HepG2 (cell line): Measurements from ENCODE around the gene LCORL. TPM values are rescaled to one million over a fixed set of nuclear protein-coding genes. Genes with fewer than 3 reads are reported as not detected.

Source experiments
- ATAC-seq: fragments of 200-7000 bp; cut with Tn5 transposase; 3 replicates; pipeline ENCODE4 v1.9.1; 2020; ENCODE audit warnings: mild to moderate bottlenecking, moderate library complexity
- BruUV-seq: library from RNA; stranded (reverse); fragments of 400-500 nt; replicated peaks from 2 replicates; lab custom pipeline; 2021; lab: Mats Ljungman, UMichigan
- CTCF ChIA-PET: fragments of 300-600 bp; formaldehyde crosslinking; extraction: SDS; loops from one replicate; lab custom pipeline; 2021; ENCODE audit warnings: low total read pairs, inconsistent platforms, low intra/inter-chr PET ratio; lab: Yijun Ruan, JAX
- POLR2A ChIA-PET: fragments of 350-600 bp; sonication (Branson Sonifier 250); formaldehyde crosslinking; loops from one replicate; lab custom pipeline; 2020; ENCODE audit warnings: antibody characterized with exemption, inconsistent platforms; lab: Yijun Ruan, JAX
- DNase-seq: peaks from one replicate; pipeline ENCODE4 v3.0.0-alpha.2; 2015; ENCODE audit warnings: low spot score
- FAIRE-seq: peaks from 3 replicates; lab custom pipeline; 2011; peaks lifted over from hg19 to GRCh38; lab: Jason Lieb, UNC
- H2AFZ ChIP-seq: one replicate; pipeline ENCODE4 v1.6.1; 2011; ENCODE audit warnings: low read length, inconsistent platforms
- H3K27ac ChIP-seq: fragments of 300-600 bp; 3 replicates; pipeline ENCODE4 v1.8.0; 2011; ENCODE audit warnings: mixed run types, mild to moderate bottlenecking, mixed read lengths, low read length, inconsistent platforms; ENCODE audit not compliant: insufficient read depth; ENCODE audit errors: extremely low read length
- H3K27me3 ChIP-seq, 2 experiments: fragments of 200-600 bp in 1 of 2; 2 replicates in 1 of 2; 3 replicates in 1 of 2; pipeline versions ENCODE4 v1.6.0 to v1.8.0; 2011; ENCODE audit warnings: low read length in 2 of 2, mild to moderate bottlenecking in 2 of 2, moderate library complexity in 2 of 2, inconsistent platforms in 1 of 2; ENCODE audit not compliant: insufficient read depth in 2 of 2, control insufficient read depth in 1 of 2
- H3K36me3 ChIP-seq, 2 experiments: fragments of 200-600 bp in 1 of 2; replicated peaks in 1 of 2; 2 replicates in 1 of 2; 3 replicates in 1 of 2; pipeline versions ENCODE4 v1.5.1 to v1.8.0; 2011; ENCODE audit warnings: low read length in 2 of 2, inconsistent platforms in 1 of 2; ENCODE audit not compliant: insufficient read depth in 2 of 2, control insufficient read depth in 1 of 2
- H3K4me1 ChIP-seq: 2 replicates; pipeline ENCODE4 v1.5.1; 2012; ENCODE audit warnings: low read length, inconsistent platforms; ENCODE audit not compliant: insufficient read depth
- H3K4me2 ChIP-seq: 2 replicates; pipeline ENCODE4 v1.6.0; 2011; ENCODE audit warnings: low read depth, low read length, inconsistent platforms
- H3K4me3 ChIP-seq, 3 experiments: fragments of 200-600 bp in 1 of 3; sonication (generic), shearing (Covaris generic) in 1 of 3; replicated peaks in 1 of 3; 2 replicates each; pipeline ENCODE4 v1.5.1; 2011 to 2016; ENCODE audit warnings: low read length in 3 of 3, inconsistent platforms in 2 of 3, low read depth in 2 of 3, mild to moderate bottlenecking in 2 of 3, control low read depth in 1 of 3, mixed read lengths in 1 of 3; ENCODE audit not compliant: insufficient read depth in 1 of 3
- H3K79me2 ChIP-seq: one replicate; pipeline ENCODE4 v1.6.1; 2011; ENCODE audit warnings: low read length, inconsistent platforms; ENCODE audit not compliant: insufficient read depth
- H3K9ac ChIP-seq: 2 replicates; pipeline ENCODE4 v1.6.0; 2011; ENCODE audit warnings: mild to moderate bottlenecking, low read depth, low read length, inconsistent platforms; ENCODE audit not compliant: insufficient read depth
- H3K9me3 ChIP-seq: 2 replicates; pipeline ENCODE4 v1.5.1; 2012; ENCODE audit warnings: mild to moderate bottlenecking, low read length
- H4K20me1 ChIP-seq: 2 replicates; pipeline ENCODE4 v1.6.0; 2011; ENCODE audit warnings: inconsistent platforms, mild to moderate bottlenecking, low read length, moderate library complexity; ENCODE audit not compliant: insufficient read depth
- KDM6A ChIP-seq: IDR thresholded peaks from 2 replicates; pipeline ENCODE4 v1.6.1; 2016; ENCODE audit warnings: low read depth
- MEIS1 ChIP-seq: sonication (generic); formaldehyde crosslinking; IDR thresholded peaks from 2 replicates; pipeline ENCODE4 v1.9.0; 2021; ENCODE audit warnings: mild to moderate bottlenecking, missing genetic modification reagents, moderate library complexity, borderline replicate concordance
- PBX3 ChIP-seq: sonication (generic); formaldehyde crosslinking; IDR thresholded peaks from 2 replicates; pipeline ENCODE4 v1.8.1; 2023; ENCODE audit warnings: missing genetic modification reagents, inconsistent platforms, borderline replicate concordance
- PRDM15 ChIP-seq: sonication (generic); formaldehyde crosslinking; IDR thresholded peaks from 2 replicates; pipeline ENCODE4 v1.4.0; 2020; ENCODE audit warnings: missing genetic modification reagents
- TEF ChIP-seq: sonication (generic); formaldehyde crosslinking; IDR thresholded peaks from 2 replicates; pipeline ENCODE4 v1.5.0; 2020; ENCODE audit warnings: missing genetic modification reagents
- XRCC5 ChIP-seq: fragments of 200-400 bp; formaldehyde crosslinking; optimal IDR thresholded peaks from 2 replicates; pipeline ENCODE3; 2017; ENCODE audit warnings: mild to moderate bottlenecking, low read length
- ZBTB4 ChIP-seq: sonication (generic); formaldehyde crosslinking; IDR thresholded peaks from 2 replicates; pipeline ENCODE4 v1.4.0; 2020; ENCODE audit warnings: missing genetic modification reagents, mild to moderate bottlenecking, borderline replicate concordance
- ZMYM2 ChIP-seq: sonication (generic); formaldehyde crosslinking; IDR thresholded peaks from 2 replicates; pipeline ENCODE4 v1.8.0; 2022; ENCODE audit warnings: mild to moderate bottlenecking, missing genetic modification reagents
- ZNF124 ChIP-seq: sonication (generic); formaldehyde crosslinking; IDR thresholded peaks from 2 replicates; pipeline ENCODE4 v1.4.0; 2020; ENCODE audit warnings: missing genetic modification reagents
- ZNF460 ChIP-seq: sonication (generic); formaldehyde crosslinking; IDR thresholded peaks from 2 replicates; pipeline ENCODE4 v1.5.1; 2020; ENCODE audit warnings: missing genetic modification reagents, mild to moderate bottlenecking, borderline replicate concordance
- WGBS: methylation state at CpG from one replicate; pipeline ENCODE4 v1.1.6; 2017; ENCODE audit warnings: low lambda C conversion rate; 5-methylcytosine and 5-hydroxymethylcytosine counted together
- in situ Hi-C: cut with HindIII; loops from 2 replicates; pipeline ENCODE4 v1.10.0; 2017; ENCODE audit warnings: low pct_unique_long_range_greater_than_20kb; ENCODE audit not compliant: extremely low pct_ligation_motif_present
- intact Hi-C: fragments of 100-400 bp; cut with micrococcal nuclease; formaldehyde crosslinking; loops from one replicate; pipeline ENCODE4 v1.10.0; 2022; ENCODE audit not compliant: unreplicated experiment
- polyA plus RNA-seq, 8 experiments: library from polyadenylated mRNA; depleted of rRNA in 3 of 8; stranded (reverse) in 7 of 8; unstranded in 1 of 8; fragments of >200 nt; fragmentation: Illumina TruSeq in 4 of 8; extraction: Trizol in 4 of 8; gene quantifications; 2 replicates each; pipeline versions ENCODE4 v1.2.1 to v1.2.3, GENCODE V29; 2011 to 2016; ENCODE audit warnings: low read depth in 4 of 8, missing spikeins in 1 of 8, mixed read lengths in 1 of 8; ENCODE audit not compliant: insufficient read depth in 1 of 8
- total RNA-seq, 5 experiments: library from RNA; depleted of rRNA; stranded (reverse); fragments of >200 nt; fragmentation: Illumina TruSeq; extraction: Trizol; gene quantifications; 2 replicates each; pipeline ENCODE4 v1.2.3, GENCODE V29; 2016; ENCODE audit warnings: low read depth in 1 of 5

LCORL gene
- total and polyA plus RNA-seq, 2 of the 13 experiments (the other 11 are each of a cell fraction or from before 2014, with no cell fraction given), result 5.3 to 14.5 TPM

- Histone ChIP-seq H3K4me1 (0 out of 2 replicates have a peak, but pooled peaks cover 10% of the 10 kb centered on the region), H3K9me3 (no peaks in the 10 kb centered on the region), H3K79me2 (no peaks in the 10 kb centered on the region), H2AFZ (no peak overlapping the region), H3K4me3 (no peak overlapping the region), H3K27me3 (no peaks in the 10 kb centered on the region), H3K4me2 (no peak overlapping the region), H3K36me3 (peaks cover 3 to 33% of the 10 kb centered on the region in 2 experiments; a peak in 3 of 5 replicates), H3K27ac (no peak overlapping the region), H3K9ac (no peak overlapping the region), H4K20me1 (no peaks in the 10 kb centered on the region)
- 98% methylated on average over 2 of the region's 2 CpGs for WGBS
- FAIRE-seq, result no peak
- no peak for DNase-seq
- in situ Hi-C loops, result no loop called here
- BruUV-seq, result no TSS peak
- ChIA-PET CTCF (no interaction called here), POLR2A (no interaction called here)
- no peak; the same call in 2 of the 3 replicates for ATAC-seq
- no peak for TF ChIP-seq XRCC5
- no peak for TF ChIP-seq PRDM15 (CRISPR knock-in tag)
- TF ChIP-seq TEF (CRISPR knock-in tag), result no peak
- no peak for TF ChIP-seq ZMYM2 (CRISPR knock-in tag)
- no peak for TF ChIP-seq ZNF460
- no peak for TF ChIP-seq PBX3 (CRISPR knock-in tag)
- TF ChIP-seq MEIS1 (CRISPR knock-in tag), result no peak
- TF ChIP-seq KDM6A (CRISPR knock-in tag), result no peak
- no peak for TF ChIP-seq ZBTB4 (CRISPR knock-in tag)
- no peak for TF ChIP-seq ZNF124
- intact Hi-C loops, result no loop called here
Observed at GRCh38 chr4:17846266-17846665, 175.3 kb downstream of the LCORL start.
